Activated naive CD4-positive, alpha-beta T cell treated with anti-CD3 and anti-CD28 coated beads, Interleukin-2, amount 50 U/mL, for 24 hours (primary cell): ENCODE data around the gene HOXC10.

Experiments used
- H3K27ac Mint-ChIP-seq: one replicate; pipeline ENCODE4 v1.8.0; 2021; ENCODE audit warnings: mild to moderate bottlenecking, mixed read lengths
- H3K27me3 Mint-ChIP-seq: one replicate; pipeline ENCODE4 v1.8.0; 2021; ENCODE audit warnings: mixed read lengths
- H3K36me3 Mint-ChIP-seq: one replicate; pipeline ENCODE4 v1.8.0; 2021; ENCODE audit warnings: mixed read lengths
- H3K4me1 Mint-ChIP-seq: one replicate; pipeline ENCODE4 v1.8.0; 2021; ENCODE audit warnings: mixed read lengths
- H3K4me3 Mint-ChIP-seq: one replicate; pipeline ENCODE4 v1.8.0; 2021; ENCODE audit warnings: mild to moderate bottlenecking, mixed read lengths
- H3K9me3 Mint-ChIP-seq: one replicate; pipeline ENCODE4 v1.8.0; 2021; ENCODE audit warnings: mixed read lengths

Gene HOXC10

GRCh38 chr12:54016051-54016450 lies 31.1 kb downstream of the HOXC10 start:
- no peak overlapping the region for H3K27ac Mint-ChIP-seq
- peaks cover 52% of the 10 kb centered on the region for H3K27me3 Mint-ChIP-seq
- H3K36me3 Mint-ChIP-seq = peaks cover 1% of the 10 kb centered on the region
- H3K4me1 Mint-ChIP-seq = peaks cover 34% of the 10 kb centered on the region
- H3K4me3 Mint-ChIP-seq = no peak overlapping the region
- H3K9me3 Mint-ChIP-seq = no peaks in the 10 kb centered on the region

- H3K4me3 Mint-ChIP-seq = no peak overlapping the region
- no peaks in the 10 kb centered on the region for H3K9me3 Mint-ChIP-seq
- peaks cover 29% of the 10 kb centered on the region for H3K4me1 Mint-ChIP-seq
- H3K36me3 Mint-ChIP-seq = peaks cover 1% of the 10 kb centered on the region
- no peak overlapping the region for H3K27ac Mint-ChIP-seq
- H3K27me3 Mint-ChIP-seq = peaks cover 52% of the 10 kb centered on the region
Observed at GRCh38 chr12:54016478-54016964, 31.6 kb downstream of the HOXC10 start.

GRCh38 chr12:54017027-54017788 lies 32.3 kb downstream of the HOXC10 start:
- Mint-ChIP-seq H3K27ac (peak overlapping the region; percentile 17), H3K36me3 (peaks cover 1% of the 10 kb centered on the region), H3K9me3 (no peaks in the 10 kb centered on the region), H3K27me3 (peaks cover 54% of the 10 kb centered on the region), H3K4me1 (peaks cover 26% of the 10 kb centered on the region), H3K4me3 (peak overlapping the region; percentile 77)

GRCh38 chr12:54017878-54018467 lies 33.0 kb downstream of the HOXC10 start:
- Mint-ChIP-seq H3K27ac (peak overlapping the region; percentile 17), H3K4me3 (peak overlapping the region; percentile 77), H3K36me3 (peaks cover 1% of the 10 kb centered on the region), H3K27me3 (peaks cover 53% of the 10 kb centered on the region), H3K9me3 (no peaks in the 10 kb centered on the region), H3K4me1 (peaks cover 26% of the 10 kb centered on the region)

GRCh38 chr12:54018468-54018984 lies 33.6 kb downstream of the HOXC10 start:
- Mint-ChIP-seq H3K27me3 (peaks cover 54% of the 10 kb centered on the region), H3K36me3 (peaks cover 1% of the 10 kb centered on the region), H3K27ac (no peak overlapping the region), H3K9me3 (no peaks in the 10 kb centered on the region), H3K4me1 (peaks cover 26% of the 10 kb centered on the region), H3K4me3 (peak overlapping the region; percentile 77)

GRCh38 chr12:54019091-54019811 lies 34.3 kb downstream of the HOXC10 start:
- Mint-ChIP-seq H3K4me3 (no peak overlapping the region), H3K4me1 (peaks cover 26% of the 10 kb centered on the region), H3K9me3 (no peaks in the 10 kb centered on the region), H3K36me3 (peaks cover 1% of the 10 kb centered on the region), H3K27ac (no peak overlapping the region), H3K27me3 (peaks cover 58% of the 10 kb centered on the region)

- no peaks in the 10 kb centered on the region for H3K9me3 Mint-ChIP-seq
- H3K4me1 Mint-ChIP-seq = peaks cover 20% of the 10 kb centered on the region
- no peak overlapping the region for H3K27ac Mint-ChIP-seq
- H3K27me3 Mint-ChIP-seq = peaks cover 55% of the 10 kb centered on the region
- H3K36me3 Mint-ChIP-seq = peaks cover 1% of the 10 kb centered on the region
- H3K4me3 Mint-ChIP-seq = no peak overlapping the region
Observed at GRCh38 chr12:54019924-54020590, 35.1 kb downstream of the HOXC10 start.

- Mint-ChIP-seq H3K27ac (no peak overlapping the region), H3K4me1 (peaks cover 17% of the 10 kb centered on the region), H3K27me3 (peaks cover 53% of the 10 kb centered on the region), H3K4me3 (no peak overlapping the region), H3K36me3 (peaks cover 1% of the 10 kb centered on the region), H3K9me3 (no peaks in the 10 kb centered on the region)
Observed at GRCh38 chr12:54020591-54021405, 35.9 kb downstream of the HOXC10 start.

GRCh38 chr12:54021432-54022013 lies 36.6 kb downstream of the HOXC10 start:
- Mint-ChIP-seq H3K9me3 (no peaks in the 10 kb centered on the region), H3K4me1 (peaks cover 18% of the 10 kb centered on the region), H3K4me3 (no peak overlapping the region), H3K36me3 (peaks cover 1% of the 10 kb centered on the region), H3K27me3 (peaks cover 58% of the 10 kb centered on the region), H3K27ac (no peak overlapping the region)

GRCh38 chr12:54022960-54023884 lies 38.3 kb downstream of the HOXC10 start:
- H3K27ac Mint-ChIP-seq = no peak overlapping the region
- H3K27me3 Mint-ChIP-seq = peaks cover 65% of the 10 kb centered on the region
- peaks cover 1% of the 10 kb centered on the region for H3K36me3 Mint-ChIP-seq
- H3K4me1 Mint-ChIP-seq = peaks cover 15% of the 10 kb centered on the region
- H3K9me3 Mint-ChIP-seq = no peaks in the 10 kb centered on the region
- H3K4me3 Mint-ChIP-seq = no peak overlapping the region

- Mint-ChIP-seq H3K9me3 (no peaks in the 10 kb centered on the region), H3K4me3 (no peak overlapping the region), H3K36me3 (peaks cover 1% of the 10 kb centered on the region), H3K27ac (no peak overlapping the region), H3K4me1 (peaks cover 12% of the 10 kb centered on the region), H3K27me3 (peaks cover 67% of the 10 kb centered on the region)
Observed at GRCh38 chr12:54024127-54024526, 39.2 kb downstream of the HOXC10 start.

- H3K4me3 Mint-ChIP-seq = no peak overlapping the region
Observed at GRCh38 chr12:54024581-54025305, 39.8 kb downstream of the HOXC10 start.

More at GRCh38 chr12:54024581-54025305, 39.8 kb downstream of the HOXC10 start:
- H3K9me3 Mint-ChIP-seq = no peaks in the 10 kb centered on the region
- H3K27ac Mint-ChIP-seq = no peak overlapping the region
- H3K27me3 Mint-ChIP-seq = peaks cover 66% of the 10 kb centered on the region
- peaks cover 1% of the 10 kb centered on the region for H3K36me3 Mint-ChIP-seq
- H3K4me1 Mint-ChIP-seq = peaks cover 16% of the 10 kb centered on the region
